ENCODE measurements around the gene CEP295NL.
"Not testable (repeated sequence)": the region's sequence is repeated elsewhere in the genome, so short reads cannot be mapped to it uniquely, and the experiment has no call there.

CEP295NL gene, protein sequence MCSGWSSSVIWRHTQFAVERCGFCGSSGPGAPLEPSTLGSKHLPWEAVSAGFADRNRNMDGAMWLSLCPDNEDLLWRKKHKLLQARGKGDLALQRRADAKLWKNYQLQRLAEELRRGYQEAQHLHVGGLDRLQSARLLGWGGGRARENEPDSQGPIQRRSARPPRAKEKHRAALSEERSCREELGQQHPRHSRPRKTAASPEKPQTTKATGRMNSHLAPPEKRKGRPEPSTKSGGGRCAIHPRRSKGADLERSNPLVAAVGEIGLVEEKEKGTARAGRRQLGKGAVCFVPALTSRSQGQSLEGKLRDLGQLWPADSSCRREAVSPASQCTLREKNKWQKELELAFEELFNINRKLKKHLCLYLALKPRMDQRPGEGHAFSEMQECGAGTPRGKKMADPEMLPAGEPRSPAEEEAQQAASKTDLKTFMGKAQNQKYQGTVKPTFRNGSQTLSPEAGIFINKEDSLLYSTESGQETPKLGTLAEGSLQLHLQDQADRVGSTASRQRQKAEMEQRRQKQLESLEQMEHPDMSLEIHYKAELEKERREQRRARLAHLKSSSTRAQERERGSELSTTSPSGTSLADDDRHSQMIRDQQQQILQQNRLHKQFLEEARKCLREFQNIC

DNA sequence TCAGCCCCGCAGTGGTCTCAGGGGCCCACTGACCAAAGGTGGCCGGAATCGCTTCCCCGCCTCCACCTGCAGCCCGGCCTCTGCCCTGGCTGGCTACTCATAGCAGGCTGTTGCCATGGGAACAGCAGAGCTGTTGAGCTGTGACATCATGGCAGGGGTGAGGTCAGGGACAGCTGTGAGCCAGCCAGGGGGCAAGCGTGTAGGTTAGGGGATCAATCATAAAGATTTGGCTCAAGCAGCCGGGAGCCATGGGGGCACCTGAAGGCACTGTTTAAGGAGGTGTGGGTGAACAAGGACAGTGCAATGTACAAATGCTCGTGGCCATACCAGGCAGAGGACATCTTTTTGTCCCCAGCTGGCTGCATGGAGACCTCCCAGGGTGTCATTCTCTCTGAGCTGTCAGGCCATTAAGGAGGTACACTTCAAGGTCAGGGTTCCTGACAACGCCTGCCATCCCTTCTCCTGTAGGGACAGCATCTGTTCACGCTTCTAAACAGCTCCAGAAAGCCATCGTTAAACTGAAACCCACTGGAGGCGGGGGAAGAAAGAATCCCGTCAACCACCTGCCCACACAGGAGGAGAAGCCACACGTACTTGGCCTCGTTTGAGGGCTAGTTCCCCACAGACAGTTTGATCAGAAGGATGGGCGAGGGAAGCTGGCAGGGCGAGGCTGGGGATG lies at the start of gene CEP295NL:
Gene CEP295NL, minus strand, starts transcription at position 101 of the 679 bp plus-strand sequence. CDS start 1,373 bp downstream, outside the sequence.
- Histone ChIP-seq H3K27ac (ENCODE audit: low read depth, low read length) (peak within 1 kb of the TSS; percentile 39; the same call in 1 of the 2 replicates), H3K36me3 (ENCODE audit: insufficient read depth, low read length) (peaks cover 3% of the 10 kb centered on the region; the same call in 1 of the 2 replicates), H3K79me2 (ENCODE audit: control insufficient read depth, insufficient read depth, low read length, unreplicated experiment) (peaks cover 71% of the 10 kb centered on the region), H3K4me1 (ENCODE audit: control insufficient read depth, insufficient read depth, low read length, unreplicated experiment) (peaks cover 4% of the 10 kb centered on the region), H3K4me3 (ENCODE audit: low read depth, low read length) (no peak within 1 kb of the TSS), H2AFZ (ENCODE audit: low read length, unreplicated experiment) (no peak within 1 kb of the TSS), H3K27me3 (ENCODE audit: insufficient read depth, low read length) (no peaks in the 10 kb centered on the region)

DNA sequence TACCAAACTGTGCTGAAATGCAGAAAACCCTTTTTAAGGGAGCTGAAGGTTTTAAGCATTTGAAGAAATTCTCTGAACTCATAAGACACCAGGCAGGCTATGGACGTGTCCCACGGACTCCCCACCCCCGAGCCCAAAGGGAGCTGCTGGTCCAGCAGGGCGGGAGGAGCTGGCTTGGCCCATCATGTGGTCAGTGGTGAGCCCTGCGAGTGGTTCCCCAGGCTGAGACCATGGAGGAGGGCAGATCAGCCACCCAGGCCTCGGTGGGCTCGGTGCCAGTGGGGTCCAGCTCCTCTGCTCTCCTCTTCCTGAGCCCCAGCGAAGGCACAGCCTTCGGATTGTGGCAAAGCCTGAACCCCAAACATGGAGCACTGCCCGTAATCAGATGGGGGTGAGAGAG lies 49.7 kb upstream of the CEP295NL start:
- no peaks in the 10 kb centered on the region for H3K36me3 ChIP-seq (ENCODE audit: insufficient read depth, low read length)
- no peak overlapping the region for H3K4me3 ChIP-seq (ENCODE audit: low read depth, low read length)
- H3K27me3 ChIP-seq (ENCODE audit: insufficient read depth, low read length) = no peaks in the 10 kb centered on the region
- no peak overlapping the region for H2AFZ ChIP-seq (ENCODE audit: low read length, unreplicated experiment)
- peaks cover 9% of the 10 kb centered on the region for H3K4me1 ChIP-seq (ENCODE audit: control insufficient read depth, insufficient read depth, low read length, unreplicated experiment)
- no peaks in the 10 kb centered on the region for H3K79me2 ChIP-seq (ENCODE audit: control insufficient read depth, insufficient read depth, low read length, unreplicated experiment)
- no peak overlapping the region for H3K27ac ChIP-seq (ENCODE audit: low read depth, low read length)

DNA sequence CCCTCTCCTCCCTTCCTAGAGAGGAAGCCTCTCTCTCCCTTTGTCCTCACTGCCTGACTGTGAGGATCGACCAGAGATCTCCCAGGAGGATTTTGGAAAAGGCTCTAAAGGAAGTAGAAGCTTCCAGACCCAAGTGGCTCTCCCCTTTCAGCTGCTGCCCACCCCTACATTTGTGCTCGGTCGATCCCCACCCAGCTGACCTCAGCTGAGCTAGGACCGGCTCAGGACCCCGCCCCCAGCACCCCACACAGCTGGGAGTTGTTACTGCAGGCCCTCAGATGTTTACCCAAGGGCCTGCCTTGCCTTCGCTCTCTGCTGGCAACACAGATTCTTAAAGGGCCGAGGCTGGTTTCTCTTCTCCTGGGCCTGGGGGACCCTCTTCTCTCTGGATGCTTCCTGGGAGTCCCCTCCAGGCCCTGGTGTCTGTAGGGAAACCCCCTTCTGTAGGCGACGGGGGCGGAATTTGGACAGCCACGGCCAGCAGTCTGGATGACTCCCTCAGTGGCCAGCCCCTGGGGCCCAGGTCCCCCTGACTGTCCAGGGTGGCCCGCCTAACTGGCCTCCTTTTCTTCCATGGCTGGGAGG lies 49.1 kb upstream of the CEP295NL start:
- Histone ChIP-seq H3K27ac (ENCODE audit: low read depth, low read length) (no peak overlapping the region), H3K27me3 (ENCODE audit: insufficient read depth, low read length) (no peaks in the 10 kb centered on the region), H3K36me3 (ENCODE audit: insufficient read depth, low read length) (no peaks in the 10 kb centered on the region), H3K4me1 (ENCODE audit: control insufficient read depth, insufficient read depth, low read length, unreplicated experiment) (peaks cover 6% of the 10 kb centered on the region), H2AFZ (ENCODE audit: low read length, unreplicated experiment) (no peak overlapping the region), H3K4me3 (ENCODE audit: low read depth, low read length) (no peak overlapping the region), H3K79me2 (ENCODE audit: control insufficient read depth, insufficient read depth, low read length, unreplicated experiment) (no peaks in the 10 kb centered on the region)

- Histone ChIP-seq H3K4me3 (ENCODE audit: low read depth, low read length) (no peak overlapping the region), H3K79me2 (ENCODE audit: control insufficient read depth, insufficient read depth, low read length, unreplicated experiment) (no peaks in the 10 kb centered on the region), H3K27me3 (ENCODE audit: insufficient read depth, low read length) (no peaks in the 10 kb centered on the region), H3K4me1 (ENCODE audit: control insufficient read depth, insufficient read depth, low read length, unreplicated experiment) (no peaks in the 10 kb centered on the region), H3K36me3 (ENCODE audit: insufficient read depth, low read length) (no peaks in the 10 kb centered on the region), H2AFZ (ENCODE audit: low read length, unreplicated experiment) (no peak overlapping the region), H3K27ac (ENCODE audit: low read depth, low read length) (no peak overlapping the region)
These were observed 47.9 kb upstream of the CEP295NL start for GRCh38 chr17:78950870-78951269.

DNA sequence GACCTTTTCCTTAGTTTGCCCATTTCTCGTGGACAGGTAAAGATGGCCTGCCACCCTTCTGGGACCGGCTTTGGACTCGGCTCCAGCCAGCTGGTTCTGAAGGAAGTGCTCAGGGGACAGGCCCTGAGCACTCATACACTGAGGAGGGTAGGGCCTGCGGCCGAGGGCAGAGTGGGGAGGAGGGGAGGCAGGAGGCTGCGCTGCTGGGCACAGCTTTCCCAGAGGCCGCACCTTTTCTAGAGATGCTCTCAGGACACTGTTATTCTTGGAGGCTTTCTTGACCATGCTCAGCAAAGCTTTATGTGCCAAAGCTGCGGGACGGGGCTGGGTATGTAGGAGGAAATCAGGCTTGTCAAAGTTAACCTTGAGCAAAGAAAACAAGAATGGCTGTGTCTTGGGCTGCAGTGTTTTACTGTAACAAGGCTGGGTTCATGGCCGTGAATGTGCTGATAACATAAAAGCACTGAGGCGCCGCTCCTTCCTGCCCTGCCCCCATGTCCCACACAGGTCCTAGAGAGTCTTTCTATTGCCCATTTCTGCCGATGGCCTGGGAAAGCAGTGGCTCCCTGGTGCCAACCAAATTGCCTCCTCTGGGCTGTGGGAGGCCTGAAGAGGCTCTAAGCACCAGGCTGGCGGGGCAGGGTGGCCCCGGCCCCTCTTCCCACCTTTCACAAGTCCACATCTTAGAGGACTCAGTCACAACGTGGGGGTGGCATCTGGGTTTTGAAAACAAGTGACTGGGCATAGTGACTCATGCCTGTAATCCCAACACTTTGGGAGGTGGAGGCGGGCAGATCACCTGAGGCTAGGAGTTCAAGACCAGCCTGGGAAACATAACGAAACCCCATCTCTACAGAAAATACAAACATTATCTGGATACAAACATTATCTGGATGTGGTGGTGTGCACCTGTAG lies 44.5 kb upstream of the CEP295NL start:
- no peak overlapping the region for H3K27ac ChIP-seq (ENCODE audit: low read depth, low read length)
- H2AFZ ChIP-seq (ENCODE audit: low read length, unreplicated experiment) = no peak overlapping the region
- H3K4me3 ChIP-seq (ENCODE audit: low read depth, low read length) = no peak overlapping the region

GRCh38 chr17:78946631-78947030 lies 43.6 kb upstream of the CEP295NL start:
- Histone ChIP-seq H3K36me3 (ENCODE audit: insufficient read depth, low read length) (no peaks in the 10 kb centered on the region), H3K27ac (ENCODE audit: low read depth, low read length) (no peak overlapping the region), H3K4me3 (ENCODE audit: low read depth, low read length) (no peak overlapping the region), H3K79me2 (ENCODE audit: control insufficient read depth, insufficient read depth, low read length, unreplicated experiment) (no peaks in the 10 kb centered on the region), H3K27me3 (ENCODE audit: insufficient read depth, low read length) (no peaks in the 10 kb centered on the region), H2AFZ (ENCODE audit: low read length, unreplicated experiment) (no peak overlapping the region), H3K4me1 (ENCODE audit: control insufficient read depth, insufficient read depth, low read length, unreplicated experiment) (no peaks in the 10 kb centered on the region)

More for the DNA sequence above, 44.5 kb upstream of the CEP295NL start:
- Histone ChIP-seq H3K27me3 (ENCODE audit: insufficient read depth, low read length) (no peaks in the 10 kb centered on the region), H3K4me1 (ENCODE audit: control insufficient read depth, insufficient read depth, low read length, unreplicated experiment) (no peaks in the 10 kb centered on the region), H3K79me2 (ENCODE audit: control insufficient read depth, insufficient read depth, low read length, unreplicated experiment) (no peaks in the 10 kb centered on the region), H3K36me3 (ENCODE audit: insufficient read depth, low read length) (no peaks in the 10 kb centered on the region)

DNA sequence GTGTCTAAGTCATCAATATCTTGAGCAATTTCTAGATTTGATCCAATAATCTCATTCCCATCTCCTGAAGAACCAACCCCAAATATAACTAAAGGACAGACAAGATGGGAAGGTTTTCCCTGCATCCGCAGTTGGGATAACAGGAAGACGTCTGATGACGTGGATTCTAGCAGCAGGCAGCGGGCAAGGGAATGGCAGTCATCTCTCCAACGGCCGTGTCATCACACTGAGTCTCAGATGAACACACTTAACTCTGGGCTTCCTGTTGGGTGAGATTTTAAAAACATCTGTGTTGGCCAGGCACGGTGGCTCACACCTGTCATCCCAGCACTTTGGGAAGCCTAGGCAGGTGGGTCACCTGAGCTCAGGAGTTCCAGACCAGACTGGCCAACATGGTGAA lies 43.1 kb upstream of the CEP295NL start:
- H2AFZ ChIP-seq (ENCODE audit: low read length, unreplicated experiment) = no peak overlapping the region
- no peaks in the 10 kb centered on the region for H3K79me2 ChIP-seq (ENCODE audit: control insufficient read depth, insufficient read depth, low read length, unreplicated experiment)
- no peaks in the 10 kb centered on the region for H3K36me3 ChIP-seq (ENCODE audit: insufficient read depth, low read length)
- no peaks in the 10 kb centered on the region for H3K4me1 ChIP-seq (ENCODE audit: control insufficient read depth, insufficient read depth, low read length, unreplicated experiment)
- no peak overlapping the region for H3K4me3 ChIP-seq (ENCODE audit: low read depth, low read length)
- no peak overlapping the region for H3K27ac ChIP-seq (ENCODE audit: low read depth, low read length)
- no peaks in the 10 kb centered on the region for H3K27me3 ChIP-seq (ENCODE audit: insufficient read depth, low read length)

DNA sequence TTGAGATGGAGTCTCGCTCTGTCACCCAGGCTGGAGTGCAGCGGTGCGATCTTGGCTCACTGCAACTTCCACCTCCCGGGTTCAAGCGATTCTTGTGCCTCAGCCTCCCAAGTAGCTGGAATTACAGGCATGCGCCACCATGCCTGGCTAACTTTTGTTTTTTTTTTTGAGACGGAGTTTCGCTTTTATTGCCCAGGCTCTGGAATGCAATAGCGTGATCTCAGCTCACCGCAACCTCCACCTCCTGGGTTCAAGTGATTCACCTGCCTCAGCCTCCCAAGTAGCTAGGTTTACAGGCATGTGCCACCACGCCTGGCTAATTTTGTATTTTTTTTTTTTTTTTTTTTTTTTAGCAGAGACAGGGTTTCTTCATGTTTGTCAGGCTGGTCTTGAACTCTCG lies 42.5 kb upstream of the CEP295NL start:
- not testable (repeated sequence) for H3K4me1 ChIP-seq (ENCODE audit: control insufficient read depth, insufficient read depth, low read length, unreplicated experiment); H2AFZ ChIP-seq (ENCODE audit: low read length, unreplicated experiment); H3K27ac ChIP-seq (ENCODE audit: low read depth, low read length)

DNA sequence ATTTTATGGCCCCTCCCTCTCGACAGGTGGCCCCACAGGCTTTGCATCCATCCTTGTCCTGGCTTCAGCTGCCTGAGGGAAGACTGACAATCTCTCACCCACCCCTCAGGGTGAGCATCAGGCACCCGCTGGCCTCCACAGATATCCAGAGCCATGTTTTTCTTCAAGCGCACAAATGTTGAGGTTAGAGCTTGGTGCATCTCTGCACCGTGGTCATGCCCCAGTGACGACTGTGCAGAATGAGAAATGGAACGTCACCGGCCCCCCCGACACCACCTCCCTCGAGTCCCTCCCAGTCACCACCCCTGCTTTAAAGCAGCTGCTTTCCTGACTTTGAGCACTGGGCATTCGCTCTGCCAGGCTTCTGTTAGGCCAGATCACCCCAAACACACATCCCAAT lies 42.0 kb upstream of the CEP295NL start:
- Histone ChIP-seq H3K27ac (ENCODE audit: low read depth, low read length) (no peak overlapping the region), H3K4me3 (ENCODE audit: low read depth, low read length) (no peak overlapping the region), H3K36me3 (ENCODE audit: insufficient read depth, low read length) (no peaks in the 10 kb centered on the region), H3K79me2 (ENCODE audit: control insufficient read depth, insufficient read depth, low read length, unreplicated experiment) (no peaks in the 10 kb centered on the region), H3K27me3 (ENCODE audit: insufficient read depth, low read length) (no peaks in the 10 kb centered on the region), H2AFZ (ENCODE audit: low read length, unreplicated experiment) (no peak overlapping the region), H3K4me1 (ENCODE audit: control insufficient read depth, insufficient read depth, low read length, unreplicated experiment) (peaks cover 5% of the 10 kb centered on the region)

More for the DNA sequence above, 42.5 kb upstream of the CEP295NL start:
- H3K79me2 ChIP-seq (ENCODE audit: control insufficient read depth, insufficient read depth, low read length, unreplicated experiment); H3K27me3 ChIP-seq (ENCODE audit: insufficient read depth, low read length); H3K36me3 ChIP-seq (ENCODE audit: insufficient read depth, low read length); H3K4me3 ChIP-seq (ENCODE audit: low read depth, low read length): not testable (repeated sequence)

DNA sequence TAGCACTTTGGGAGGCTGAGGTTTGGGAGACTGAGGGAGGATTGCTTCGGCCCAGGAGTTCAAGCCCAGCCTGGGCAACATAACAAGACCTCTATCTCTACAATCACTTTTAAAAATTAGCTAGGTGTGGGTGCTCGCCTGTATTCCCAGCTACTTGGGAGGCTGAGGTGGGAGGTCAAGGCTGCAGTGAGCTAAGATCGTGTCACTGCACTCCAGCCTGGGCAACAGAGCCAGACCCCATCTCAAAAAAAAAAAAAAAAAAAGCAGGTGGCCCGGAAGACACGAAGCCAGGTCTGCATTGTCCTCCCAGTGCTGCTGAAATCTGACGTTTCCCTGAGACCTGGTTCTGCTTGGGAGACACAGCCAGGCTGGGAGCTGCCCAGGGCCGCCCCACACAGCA lies 41.0 kb upstream of the CEP295NL start:
- Histone ChIP-seq H3K36me3 (ENCODE audit: insufficient read depth, low read length) (no peaks in the 10 kb centered on the region), H2AFZ (ENCODE audit: low read length, unreplicated experiment) (no peak overlapping the region), H3K27me3 (ENCODE audit: insufficient read depth, low read length) (no peaks in the 10 kb centered on the region)

More for the DNA sequence above, 41.0 kb upstream of the CEP295NL start:
- Histone ChIP-seq H3K4me3 (ENCODE audit: low read depth, low read length) (no peak overlapping the region), H3K27ac (ENCODE audit: low read depth, low read length) (no peak overlapping the region), H3K4me1 (ENCODE audit: control insufficient read depth, insufficient read depth, low read length, unreplicated experiment) (peaks cover 14% of the 10 kb centered on the region), H3K79me2 (ENCODE audit: control insufficient read depth, insufficient read depth, low read length, unreplicated experiment) (no peaks in the 10 kb centered on the region)
